ENCODE data around the gene ABCA2. TPM values are rescaled to one million over a fixed set of nuclear protein-coding genes. Genes with fewer than 3 reads are reported as not detected.

ABCA2 gene, protein sequence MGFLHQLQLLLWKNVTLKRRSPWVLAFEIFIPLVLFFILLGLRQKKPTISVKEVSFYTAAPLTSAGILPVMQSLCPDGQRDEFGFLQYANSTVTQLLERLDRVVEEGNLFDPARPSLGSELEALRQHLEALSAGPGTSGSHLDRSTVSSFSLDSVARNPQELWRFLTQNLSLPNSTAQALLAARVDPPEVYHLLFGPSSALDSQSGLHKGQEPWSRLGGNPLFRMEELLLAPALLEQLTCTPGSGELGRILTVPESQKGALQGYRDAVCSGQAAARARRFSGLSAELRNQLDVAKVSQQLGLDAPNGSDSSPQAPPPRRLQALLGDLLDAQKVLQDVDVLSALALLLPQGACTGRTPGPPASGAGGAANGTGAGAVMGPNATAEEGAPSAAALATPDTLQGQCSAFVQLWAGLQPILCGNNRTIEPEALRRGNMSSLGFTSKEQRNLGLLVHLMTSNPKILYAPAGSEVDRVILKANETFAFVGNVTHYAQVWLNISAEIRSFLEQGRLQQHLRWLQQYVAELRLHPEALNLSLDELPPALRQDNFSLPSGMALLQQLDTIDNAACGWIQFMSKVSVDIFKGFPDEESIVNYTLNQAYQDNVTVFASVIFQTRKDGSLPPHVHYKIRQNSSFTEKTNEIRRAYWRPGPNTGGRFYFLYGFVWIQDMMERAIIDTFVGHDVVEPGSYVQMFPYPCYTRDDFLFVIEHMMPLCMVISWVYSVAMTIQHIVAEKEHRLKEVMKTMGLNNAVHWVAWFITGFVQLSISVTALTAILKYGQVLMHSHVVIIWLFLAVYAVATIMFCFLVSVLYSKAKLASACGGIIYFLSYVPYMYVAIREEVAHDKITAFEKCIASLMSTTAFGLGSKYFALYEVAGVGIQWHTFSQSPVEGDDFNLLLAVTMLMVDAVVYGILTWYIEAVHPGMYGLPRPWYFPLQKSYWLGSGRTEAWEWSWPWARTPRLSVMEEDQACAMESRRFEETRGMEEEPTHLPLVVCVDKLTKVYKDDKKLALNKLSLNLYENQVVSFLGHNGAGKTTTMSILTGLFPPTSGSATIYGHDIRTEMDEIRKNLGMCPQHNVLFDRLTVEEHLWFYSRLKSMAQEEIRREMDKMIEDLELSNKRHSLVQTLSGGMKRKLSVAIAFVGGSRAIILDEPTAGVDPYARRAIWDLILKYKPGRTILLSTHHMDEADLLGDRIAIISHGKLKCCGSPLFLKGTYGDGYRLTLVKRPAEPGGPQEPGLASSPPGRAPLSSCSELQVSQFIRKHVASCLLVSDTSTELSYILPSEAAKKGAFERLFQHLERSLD (N-terminal part only)
- 1 to 10 TPM in 3 of 6 donors, under 1 TPM in 2, not detected in 1; 0.63 to 3.9 (median 1.3) TPM for polyA plus RNA-seq (ENCODE audit: low read depth in 6 of 6)

DNA sequence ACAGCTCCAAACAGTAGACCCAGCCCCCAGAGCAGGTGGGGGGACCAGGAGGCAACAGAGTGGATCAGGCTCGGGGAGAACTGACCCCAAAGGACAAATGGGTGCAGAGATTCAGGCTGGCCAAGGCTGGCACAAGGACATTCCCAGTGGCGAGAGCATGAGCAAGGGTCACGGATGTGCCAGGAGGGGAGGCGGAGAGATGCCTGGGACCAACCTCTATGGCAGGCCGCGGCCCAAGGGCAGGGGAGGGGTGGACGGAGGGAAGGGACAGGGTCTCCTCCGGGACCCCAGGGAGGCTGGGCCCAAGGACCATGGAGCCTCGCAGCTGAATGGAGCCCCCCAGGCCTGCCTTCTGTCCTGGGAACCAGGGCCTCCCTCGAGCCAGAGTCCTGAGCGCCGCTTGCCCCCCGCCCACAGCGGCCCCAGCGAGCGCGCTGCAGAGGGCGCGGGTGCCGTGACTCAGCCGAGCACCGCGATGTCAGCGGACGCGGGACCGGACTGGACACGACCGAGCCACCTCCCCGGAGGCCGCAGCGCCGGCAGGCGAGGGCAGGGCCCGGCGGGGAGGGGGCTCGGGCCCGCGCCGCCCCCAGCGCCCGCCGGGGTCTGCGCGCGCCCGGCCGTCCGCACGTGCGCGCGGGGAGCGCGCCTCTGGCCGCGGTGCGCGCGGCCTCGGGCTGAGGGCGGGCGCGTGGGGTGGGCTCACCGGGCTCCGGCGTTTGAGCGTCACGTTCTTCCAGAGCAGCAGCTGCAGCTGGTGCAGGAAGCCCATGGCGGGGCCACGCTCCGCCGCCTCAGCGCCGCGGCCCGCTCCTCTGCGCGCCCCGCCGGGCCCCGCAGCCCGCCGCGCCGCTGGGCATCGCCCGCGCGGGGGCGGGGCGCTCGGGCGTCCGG, at the start of gene ABCA2:
ABCA2 (minus strand) TSS at position 869 of the 894 bp plus-strand sequence; CDS start at position 772, 97 bp downstream.
- Mint-ChIP-seq H3K36me3 (no peaks in the 10 kb centered on the region), H3K9me3 (no peaks in the 10 kb centered on the region), H3K27me3 (no peaks in the 10 kb centered on the region), H3K4me1 (peaks cover 27 to 41% (median 40%) of the 10 kb centered on the region in 3 donors), H3K27ac (peak within 1 kb of the TSS in 2 of 6 donors; percentile 76 to 91), H3K4me3 (peak within 1 kb of the TSS; percentile 79 to 92 (median 84))
- no peak for DNase-seq
- peak in 1 of 2 donors; percentile 24 for ATAC-seq (ENCODE audit: low read depth in 2 of 2)

DNA sequence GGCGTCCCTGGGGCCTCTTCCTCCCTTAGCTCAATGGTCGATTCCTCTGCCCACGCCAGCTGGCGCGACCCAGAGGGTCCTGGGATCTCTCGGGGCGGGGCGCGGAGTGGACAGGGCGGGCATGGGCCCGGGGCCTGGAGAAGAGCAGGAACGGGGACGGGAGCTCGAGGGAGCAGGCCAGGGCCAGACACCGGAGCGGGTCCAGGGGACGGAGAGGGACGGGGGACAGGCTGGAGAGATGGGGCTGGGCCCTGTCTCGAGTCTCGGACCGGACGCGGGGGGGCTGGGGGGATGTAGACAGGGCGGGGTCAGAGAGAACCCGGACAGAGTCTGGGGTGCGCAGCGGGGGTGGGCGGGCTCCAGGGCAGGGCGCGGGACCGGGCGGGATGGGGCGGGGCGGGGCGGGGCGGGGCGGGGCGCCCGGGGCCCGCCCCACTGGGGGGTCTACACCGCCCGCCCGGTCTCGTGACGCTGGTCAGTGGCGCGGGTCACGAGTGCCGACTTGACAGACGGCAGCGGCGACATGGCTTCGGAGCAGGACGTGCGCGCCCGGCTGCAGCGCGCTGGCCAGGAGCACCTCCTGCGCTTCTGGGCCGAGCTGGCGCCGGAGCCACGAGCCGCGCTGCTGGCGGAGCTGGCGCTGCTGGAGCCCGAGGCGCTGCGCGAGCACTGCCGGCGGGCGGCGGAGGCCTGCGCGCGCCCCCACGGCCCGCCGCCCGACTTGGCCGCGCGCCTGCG, 49.1 kb upstream of the ABCA2 start, which contains the start of gene UAP1L1:
UAP1L1 (plus strand) TSS at position 508 of the 738 bp plus-strand sequence; CDS start at position 524, 16 bp downstream.
- peak within 1 kb of the TSS; percentile 51 to 88 (median 76) for H3K27ac Mint-ChIP-seq

DNA sequence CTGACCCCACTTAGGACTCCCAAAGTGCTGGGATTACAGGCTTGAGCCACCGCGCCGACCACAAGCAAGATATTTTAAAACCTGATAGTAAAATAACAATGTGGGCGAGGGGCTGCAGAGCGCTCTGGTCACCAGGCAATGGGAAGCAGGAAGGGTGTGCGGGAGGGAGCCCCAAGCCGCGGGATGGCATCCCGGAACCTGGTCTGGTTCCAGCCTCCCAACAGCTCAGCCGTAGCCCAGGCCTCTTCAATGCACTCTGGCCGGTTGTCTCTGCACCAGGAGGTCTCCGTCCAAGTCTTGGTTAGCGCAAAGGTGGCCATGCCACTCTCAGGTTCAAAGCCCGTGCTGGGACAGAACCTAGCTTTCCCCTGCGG, 48.6 kb upstream of the ABCA2 start:
- no peaks in the 10 kb centered on the region for H3K27me3 Mint-ChIP-seq
- peak overlapping the region in 2 of 6 donors; percentile 74 to 77 for H3K27ac Mint-ChIP-seq
- no peak for ATAC-seq (ENCODE audit: low read depth in 2 of 2)
- DNase-seq = no peak
- H3K4me1 Mint-ChIP-seq = peaks cover 0 to 8% (median 7%) of the 10 kb centered on the region in 3 donors
- H3K36me3 Mint-ChIP-seq = no peaks in the 10 kb centered on the region
- no peaks in the 10 kb centered on the region for H3K9me3 Mint-ChIP-seq
- peak overlapping the region; percentile 60 to 93 (median 74) for H3K4me3 Mint-ChIP-seq

More for the DNA sequence above, 49.1 kb upstream of the ABCA2 start, which contains the start of gene UAP1L1:
- Mint-ChIP-seq H3K27me3 (no peaks in the 10 kb centered on the region), H3K4me1 (peaks cover 0 to 5% (median 4%) of the 10 kb centered on the region in 3 donors), H3K9me3 (no peaks in the 10 kb centered on the region), H3K36me3 (no peaks in the 10 kb centered on the region), H3K4me3 (peak within 1 kb of the TSS; percentile 72 to 93 (median 81))
- ATAC-seq (ENCODE audit: low read depth in 2 of 2) (peak; percentile 71 to 72), DNase-seq (peak; percentile 70)

DNA sequence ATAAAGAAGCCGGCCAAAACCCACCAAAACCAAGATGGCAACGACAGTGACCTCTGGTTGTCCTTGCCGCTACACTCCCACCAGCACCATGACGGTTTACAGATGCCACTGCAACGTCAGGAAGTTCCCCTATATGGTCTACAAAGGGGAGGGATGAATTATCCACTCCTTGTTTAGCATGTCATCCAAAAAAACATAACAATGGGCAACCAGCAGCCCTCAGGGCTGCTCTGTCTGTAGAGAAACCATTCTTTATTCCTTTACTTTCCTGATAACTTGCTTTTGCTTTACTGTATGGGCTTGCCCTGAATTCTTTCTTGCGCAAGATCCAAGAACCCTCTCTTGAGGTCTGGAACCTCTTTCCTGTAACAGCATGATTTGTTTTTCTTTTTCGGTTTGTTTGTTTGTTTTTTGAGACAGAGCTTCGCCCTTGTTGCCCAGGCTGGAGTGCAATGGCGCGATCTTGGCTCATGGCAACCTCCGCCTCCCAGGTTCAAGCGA, 47.3 kb upstream of the ABCA2 start:
- ATAC-seq (ENCODE audit: low read depth in 2 of 2) = no peak
- Mint-ChIP-seq H3K27ac (peak overlapping the region in 3 of 6 donors; percentile 51 to 87 (median 53)), H3K27me3 (no peaks in the 10 kb centered on the region), H3K9me3 (no peaks in the 10 kb centered on the region), H3K4me1 (peaks cover 13 to 16% (median 14%) of the 10 kb centered on the region in 3 donors), H3K36me3 (no peaks in the 10 kb centered on the region), H3K4me3 (peak overlapping the region in 3 of 8 donors; percentile 21 to 70 (median 59))
- DNase-seq = no peak

DNA sequence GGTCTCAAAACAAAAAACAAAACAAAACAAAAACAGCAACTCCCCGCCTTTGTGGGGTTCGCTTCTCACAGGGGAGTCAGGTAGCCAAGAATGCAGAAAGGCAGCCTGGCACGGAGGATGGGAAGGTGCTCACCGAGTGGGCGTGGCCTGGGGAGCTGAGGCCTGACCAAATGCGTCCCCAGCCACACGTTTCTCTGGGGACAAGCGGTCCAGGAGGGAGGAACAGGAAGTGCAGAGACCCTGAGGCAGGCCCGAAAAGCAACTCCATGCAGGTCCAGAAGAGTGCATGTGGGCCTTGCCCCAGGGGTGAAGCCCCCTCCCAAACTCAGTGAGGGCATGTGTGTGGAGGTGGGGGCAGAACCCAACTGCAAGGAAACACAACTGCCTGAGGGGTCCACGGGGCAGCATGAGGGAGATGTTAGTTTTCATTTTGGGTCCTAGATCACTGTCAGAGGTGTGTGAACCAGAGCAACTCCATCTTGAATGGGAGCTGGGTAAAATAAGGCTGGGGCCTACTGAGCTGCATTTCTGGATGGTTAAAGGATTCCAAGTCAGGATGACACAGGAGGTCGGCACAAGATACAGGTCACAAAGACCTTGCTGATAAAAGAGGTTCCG, 46.7 kb upstream of the ABCA2 start:
- Mint-ChIP-seq H3K4me3 (peak overlapping the region in 4 of 8 donors; percentile 1 to 70 (median 30)), H3K9me3 (no peaks in the 10 kb centered on the region), H3K4me1 (peaks cover 13 to 14% (median 13%) of the 10 kb centered on the region in 3 donors), H3K27ac (peak overlapping the region in 3 of 6 donors; percentile 51 to 94 (median 87)), H3K36me3 (no peaks in the 10 kb centered on the region), H3K27me3 (no peaks in the 10 kb centered on the region)
- DNase-seq = no peak
- ATAC-seq (ENCODE audit: low read depth in 2 of 2) = no peak

DNA sequence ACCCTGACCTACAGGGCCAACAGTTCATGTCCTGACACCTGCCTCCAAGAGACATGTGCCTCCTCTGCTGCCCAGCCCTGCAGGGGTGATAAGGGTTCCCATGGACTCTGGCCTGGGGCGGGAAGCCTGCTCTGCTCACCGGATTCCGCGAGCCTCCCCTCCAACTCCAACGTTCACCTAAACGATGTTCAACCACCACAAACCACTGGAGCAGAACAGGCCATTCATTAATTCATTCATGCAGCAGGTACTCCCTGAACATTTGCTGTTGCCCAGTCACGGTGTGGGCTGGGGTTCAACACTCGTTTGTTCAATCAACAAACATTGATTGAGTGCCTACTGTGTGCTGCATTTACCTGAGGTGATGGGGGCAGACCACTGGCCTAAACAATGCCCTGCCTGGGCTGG, 46.0 kb upstream of the ABCA2 start:
- no peak overlapping the region for H3K27ac Mint-ChIP-seq

DNA sequence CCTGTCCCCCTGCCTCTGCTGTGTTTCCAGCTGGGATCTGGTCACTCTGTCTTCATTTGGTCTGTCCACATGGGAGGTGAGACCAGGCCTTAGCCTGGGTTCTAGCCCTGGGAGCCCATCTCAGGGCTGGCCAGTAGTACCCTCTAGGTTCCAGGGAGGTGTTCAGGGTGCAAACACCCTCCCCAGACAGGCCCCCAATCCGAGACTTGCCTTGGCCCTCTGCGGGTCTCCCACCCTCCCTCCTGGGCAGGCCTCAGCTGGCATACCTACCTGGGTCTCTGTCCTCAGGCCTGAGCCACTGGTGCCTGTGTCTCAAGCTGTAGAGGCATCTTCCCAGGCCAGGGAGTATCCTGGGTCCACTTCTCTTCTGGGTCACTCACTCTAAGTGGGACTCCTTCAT, 43.2 kb upstream of the ABCA2 start:
- no peak for ATAC-seq (ENCODE audit: low read depth in 2 of 2)
- Mint-ChIP-seq H3K27ac (peak overlapping the region in 4 of 6 donors; percentile 33 to 96 (median 75)), H3K36me3 (no peaks in the 10 kb centered on the region), H3K4me3 (peak overlapping the region; percentile 71 to 89 (median 83)), H3K4me1 (peaks cover 17 to 20% (median 19%) of the 10 kb centered on the region in 3 donors), H3K9me3 (no peaks in the 10 kb centered on the region), H3K27me3 (peaks cover 0 to 5% (median 0%) of the 10 kb centered on the region in 3 donors)
- no peak for DNase-seq

More for the DNA sequence above, 46.0 kb upstream of the ABCA2 start:
- no peaks in the 10 kb centered on the region for H3K9me3 Mint-ChIP-seq
- H3K4me1 Mint-ChIP-seq = peaks cover 12 to 14% (median 13%) of the 10 kb centered on the region in 3 donors
- DNase-seq = no peak
- H3K36me3 Mint-ChIP-seq = no peaks in the 10 kb centered on the region
- no peak for ATAC-seq (ENCODE audit: low read depth in 2 of 2)
- H3K4me3 Mint-ChIP-seq = peak overlapping the region in 2 of 8 donors; percentile 36 to 47
- H3K27me3 Mint-ChIP-seq = no peaks in the 10 kb centered on the region

DNA sequence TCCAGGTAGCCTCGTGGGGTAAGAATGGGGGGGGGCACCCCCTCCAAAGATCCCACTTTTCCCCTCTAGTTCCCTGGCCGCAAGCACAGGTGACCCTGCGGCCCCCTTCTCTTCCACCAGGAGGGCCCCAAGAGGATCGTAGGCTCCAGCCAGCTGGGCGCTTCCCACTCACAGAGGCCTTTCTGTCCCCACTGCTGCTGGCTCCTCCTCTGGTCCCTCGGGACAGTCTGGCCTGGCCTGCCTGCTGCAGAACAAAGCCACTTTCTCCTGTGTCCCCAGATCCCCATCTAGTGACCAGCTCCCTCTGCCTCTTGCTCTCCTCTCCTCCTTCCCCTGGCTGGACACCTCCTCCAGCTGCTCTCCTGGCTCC, 42.9 kb upstream of the ABCA2 start:
- Mint-ChIP-seq H3K27ac (peak overlapping the region in 4 of 6 donors; percentile 38 to 96 (median 75)), H3K4me1 (peaks cover 17 to 20% (median 19%) of the 10 kb centered on the region in 3 donors), H3K4me3 (peak overlapping the region; percentile 71 to 89 (median 84)), H3K27me3 (peaks cover 0 to 5% (median 0%) of the 10 kb centered on the region in 3 donors), H3K36me3 (no peaks in the 10 kb centered on the region), H3K9me3 (no peaks in the 10 kb centered on the region)
- ATAC-seq (ENCODE audit: low read depth in 2 of 2) (no peak), DNase-seq (no peak)

DNA sequence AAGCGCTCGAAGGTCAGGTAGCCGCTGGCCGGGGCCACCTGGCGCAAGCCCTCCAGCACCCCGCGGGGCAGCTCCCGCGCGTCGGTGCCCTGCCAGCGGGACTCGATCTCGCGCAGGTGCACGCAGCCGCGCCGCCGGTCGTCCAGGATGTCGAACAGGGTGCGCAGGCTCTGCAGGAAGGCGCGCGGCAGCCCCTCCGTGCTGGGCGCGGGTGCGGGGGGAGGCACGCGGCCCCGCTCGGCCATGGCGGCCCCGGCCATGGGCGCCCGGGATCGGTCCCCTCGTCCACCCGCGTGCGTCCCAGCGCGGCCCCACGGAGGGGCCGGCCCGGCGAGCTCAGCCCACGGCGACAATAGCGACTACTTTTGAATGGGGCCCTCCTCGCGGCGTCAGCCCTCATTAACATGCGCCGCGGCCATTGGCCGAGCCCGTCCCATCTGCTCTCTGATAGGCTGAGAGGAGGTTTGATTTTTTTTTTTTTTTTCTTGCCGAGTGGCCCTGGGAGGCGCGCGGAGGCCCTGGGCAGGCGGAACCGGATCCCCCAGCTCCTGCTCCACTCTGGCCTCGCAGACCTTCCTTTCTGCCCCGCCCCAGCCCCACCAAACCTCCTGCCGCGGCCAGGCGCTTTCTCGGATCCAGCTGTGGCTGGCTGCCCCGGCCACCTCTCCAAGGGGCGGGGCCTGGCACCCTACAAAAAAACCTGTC, 42.3 kb upstream of the ABCA2 start, which contains the start of gene SAPCD2:
SAPCD2 (minus strand) TSS at position 357 of the 705 bp plus-strand sequence; CDS start at position 260, 97 bp downstream.
- Mint-ChIP-seq H3K4me1 (peaks cover 17 to 20% (median 19%) of the 10 kb centered on the region in 3 donors), H3K36me3 (no peaks in the 10 kb centered on the region), H3K9me3 (no peaks in the 10 kb centered on the region), H3K27ac (peak within 1 kb of the TSS in 5 of 6 donors; percentile 33 to 96 (median 58)), H3K27me3 (peaks cover 0 to 5% (median 0%) of the 10 kb centered on the region in 3 donors), H3K4me3 (peak within 1 kb of the TSS; percentile 71 to 89 (median 84))
- peak; percentile 89 for DNase-seq
- peak; percentile 83 to 89 for ATAC-seq (ENCODE audit: low read depth in 2 of 2)

DNA sequence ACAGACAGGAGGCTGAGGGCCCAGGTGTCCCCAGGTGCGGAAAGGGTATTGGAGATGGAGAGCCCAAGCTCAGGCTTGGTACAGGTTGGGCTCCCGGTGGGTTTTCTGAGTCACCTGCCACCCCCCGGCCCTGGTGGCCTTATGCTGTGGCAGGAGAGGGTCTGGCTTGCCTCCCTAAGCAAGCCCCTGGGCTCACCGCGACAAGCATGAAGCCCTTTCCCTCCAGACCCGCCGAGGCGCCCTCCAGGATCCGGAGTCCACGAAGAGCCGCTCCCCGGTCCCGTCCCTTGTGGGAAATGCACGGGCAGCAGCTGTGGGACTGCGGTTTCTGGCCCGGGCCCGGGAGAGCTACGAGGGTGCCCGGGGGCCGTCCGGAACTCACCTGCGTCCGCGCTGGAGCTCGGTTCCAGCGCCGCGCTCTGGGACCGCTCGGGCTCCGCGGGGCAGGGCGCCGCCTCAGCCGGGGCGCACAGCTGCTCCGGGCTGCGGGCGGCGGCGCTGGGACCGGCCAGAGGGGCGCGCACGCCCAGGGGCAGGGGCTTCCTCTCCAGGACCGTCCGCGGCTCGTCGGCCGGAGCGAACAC, 41.6 kb upstream of the ABCA2 start:
- DNase-seq = no peak
- Mint-ChIP-seq H3K4me1 (peaks cover 17 to 19% (median 18%) of the 10 kb centered on the region in 3 donors), H3K36me3 (no peaks in the 10 kb centered on the region), H3K27me3 (peaks cover 0 to 5% (median 0%) of the 10 kb centered on the region in 3 donors), H3K9me3 (no peaks in the 10 kb centered on the region), H3K4me3 (peak overlapping the region; percentile 9 to 42 (median 32)), H3K27ac (no peak overlapping the region)
- ATAC-seq (ENCODE audit: low read depth in 2 of 2) = no peak

Measured in naive B cell (primary cell).